Upper lobe of left lung (tissue), 4 donors: ENCODE measurements around the gene RASGRF2.

Source experiments
- POLR2AphosphoS5 ChIP-seq, 2 donors: sonication (generic); formaldehyde crosslinking; IDR thresholded peaks; one replicate each; pipeline ENCODE4 v1.5.1; 2017; ENCODE audit warnings: antibody characterized with exemption in 2 of 2
- TF ChIP-seq, protein P1 (sequence below), 6 experiments: fragments of 450-650 bp in 4 of 6; fragments of 200-600 bp in 2 of 6; sonication (generic) in 2 of 6; IDR thresholded peaks; one replicate each; pipeline ENCODE4 v1.5.1; 2016 to 2019; ENCODE audit warnings: antibody characterized with exemption in 6 of 6

DNA sequence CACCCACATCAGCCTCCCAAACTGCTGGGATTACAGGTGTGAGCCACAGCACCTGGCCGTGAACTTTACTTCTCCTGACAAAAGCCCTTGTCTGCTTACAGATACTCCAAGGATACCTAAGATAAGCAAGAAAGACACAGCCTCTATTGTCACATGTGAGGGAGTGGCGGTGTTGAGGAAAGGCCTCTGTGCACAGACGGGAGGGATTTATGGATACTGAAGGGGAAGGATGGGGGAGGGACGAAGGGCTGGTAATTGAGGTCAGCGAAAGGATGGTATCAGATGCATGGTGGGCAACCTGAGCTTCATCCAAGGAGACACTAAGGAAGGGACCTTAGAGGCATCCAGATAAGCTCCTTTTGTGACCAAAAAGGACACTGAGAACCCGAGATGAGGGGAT is 206.3 kb downstream of the RASGRF2 start:
- TF ChIP-seq, protein P1, sequence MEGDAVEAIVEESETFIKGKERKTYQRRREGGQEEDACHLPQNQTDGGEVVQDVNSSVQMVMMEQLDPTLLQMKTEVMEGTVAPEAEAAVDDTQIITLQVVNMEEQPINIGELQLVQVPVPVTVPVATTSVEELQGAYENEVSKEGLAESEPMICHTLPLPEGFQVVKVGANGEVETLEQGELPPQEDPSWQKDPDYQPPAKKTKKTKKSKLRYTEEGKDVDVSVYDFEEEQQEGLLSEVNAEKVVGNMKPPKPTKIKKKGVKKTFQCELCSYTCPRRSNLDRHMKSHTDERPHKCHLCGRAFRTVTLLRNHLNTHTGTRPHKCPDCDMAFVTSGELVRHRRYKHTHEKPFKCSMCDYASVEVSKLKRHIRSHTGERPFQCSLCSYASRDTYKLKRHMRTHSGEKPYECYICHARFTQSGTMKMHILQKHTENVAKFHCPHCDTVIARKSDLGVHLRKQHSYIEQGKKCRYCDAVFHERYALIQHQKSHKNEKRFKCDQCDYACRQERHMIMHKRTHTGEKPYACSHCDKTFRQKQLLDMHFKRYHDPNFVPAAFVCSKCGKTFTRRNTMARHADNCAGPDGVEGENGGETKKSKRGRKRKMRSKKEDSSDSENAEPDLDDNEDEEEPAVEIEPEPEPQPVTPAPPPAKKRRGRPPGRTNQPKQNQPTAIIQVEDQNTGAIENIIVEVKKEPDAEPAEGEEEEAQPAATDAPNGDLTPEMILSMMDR (IDR thresholded peaks at IDR 0.05): no peak
- no peak for TF ChIP-seq POLR2AphosphoS5 (IDR thresholded peaks at IDR 0.05)
